ES-I3 (cell line): ENCODE results near the gene ZMPSTE24.
A peak's percentile ranks its signal among the peaks of the same experiment; 100 is the strongest.
"Not testable (repeated sequence)": the region's sequence is repeated elsewhere in the genome, so short reads cannot be mapped to it uniquely, and the experiment has no call there.

Experiments used
- H3K36me3 ChIP-seq: 2 replicates; pipeline ENCODE4 v1.6.1; 2013; ENCODE audit warnings: mild to moderate bottlenecking, low read length, control low read depth, moderate library complexity; ENCODE audit not compliant: insufficient read depth
- H3K4me1 ChIP-seq: 2 replicates; pipeline ENCODE4 v1.6.1; 2013; ENCODE audit warnings: mild to moderate bottlenecking, control low read depth, low read length; ENCODE audit not compliant: insufficient read depth
- H3K9ac ChIP-seq: 2 replicates; pipeline ENCODE4 v1.6.1; 2013; ENCODE audit warnings: low read depth, mild to moderate bottlenecking, low read length, moderate library complexity
- H3K9me3 ChIP-seq: 2 replicates; pipeline ENCODE4 v1.6.1; 2013; ENCODE audit warnings: mild to moderate bottlenecking, low read length, moderate library complexity; ENCODE audit not compliant: control insufficient read depth, insufficient read depth

Gene ZMPSTE24

DNA sequence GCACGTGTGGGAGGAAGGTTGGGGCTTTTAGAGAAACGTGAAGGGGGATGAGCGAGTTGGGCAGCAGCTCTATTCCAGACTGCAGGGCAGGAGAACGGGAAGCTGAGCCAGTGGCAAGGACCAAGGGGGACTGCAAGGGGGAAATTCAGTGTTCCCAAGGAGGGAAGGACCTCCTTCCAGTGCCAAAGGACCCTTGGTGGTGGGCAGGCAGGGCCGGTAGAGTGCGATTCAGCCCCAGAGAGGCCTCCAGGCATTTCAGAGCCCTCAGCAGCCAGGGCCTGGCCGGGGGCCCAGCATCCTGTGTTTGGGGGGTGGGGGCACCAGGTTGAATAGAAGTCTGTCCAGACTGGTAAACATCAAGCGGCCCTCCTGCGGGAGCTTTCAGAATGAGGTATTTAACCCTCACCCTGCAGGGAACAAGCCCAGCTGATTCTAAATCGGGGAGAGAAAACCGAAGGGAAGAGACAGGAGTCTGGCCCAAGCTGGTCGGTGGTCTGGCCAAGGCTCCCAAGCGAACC, 56.7 kb downstream of the ZMPSTE24 start:
- H3K9me3 ChIP-seq = no peaks in the 10 kb centered on the region
- H3K9ac ChIP-seq = peak overlapping the region; percentile 46; the same call in 1 of the 2 replicates
- H3K4me1 ChIP-seq = peaks cover 10% of the 10 kb centered on the region
- no peaks in the 10 kb centered on the region for H3K36me3 ChIP-seq

DNA sequence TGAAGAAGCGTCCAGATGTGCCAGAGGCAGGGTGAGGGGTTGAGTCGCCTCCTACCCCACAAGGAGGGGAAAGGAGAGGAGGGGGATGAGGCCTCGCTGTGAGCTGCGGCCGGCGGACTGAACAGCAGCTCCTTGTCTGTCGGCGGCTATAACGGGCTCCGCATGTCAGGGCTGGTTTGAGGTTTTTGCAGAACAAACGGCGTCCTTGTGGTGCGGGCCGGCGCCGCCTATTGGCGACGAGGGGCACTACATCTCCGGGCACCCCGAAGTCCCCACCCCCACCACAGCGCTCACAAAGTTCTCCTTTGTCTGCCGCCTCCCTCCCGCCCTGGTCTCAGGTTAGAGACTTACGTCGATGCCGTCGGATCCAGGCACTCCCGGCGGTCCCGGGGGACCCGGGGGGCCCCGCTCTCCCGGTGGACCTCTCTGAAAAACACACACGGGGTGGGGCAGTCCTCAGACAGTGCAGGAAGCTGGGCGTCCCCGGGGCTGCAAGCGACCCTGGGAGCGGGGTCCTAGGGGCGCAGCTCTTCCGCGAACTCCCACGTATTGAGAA, 57.3 kb downstream of the ZMPSTE24 start:
- Histone ChIP-seq H3K9me3 (no peaks in the 10 kb centered on the region), H3K36me3 (no peaks in the 10 kb centered on the region), H3K9ac (peak overlapping the region; percentile 62; the same call in 1 of the 2 replicates), H3K4me1 (peaks cover 10% of the 10 kb centered on the region)

DNA sequence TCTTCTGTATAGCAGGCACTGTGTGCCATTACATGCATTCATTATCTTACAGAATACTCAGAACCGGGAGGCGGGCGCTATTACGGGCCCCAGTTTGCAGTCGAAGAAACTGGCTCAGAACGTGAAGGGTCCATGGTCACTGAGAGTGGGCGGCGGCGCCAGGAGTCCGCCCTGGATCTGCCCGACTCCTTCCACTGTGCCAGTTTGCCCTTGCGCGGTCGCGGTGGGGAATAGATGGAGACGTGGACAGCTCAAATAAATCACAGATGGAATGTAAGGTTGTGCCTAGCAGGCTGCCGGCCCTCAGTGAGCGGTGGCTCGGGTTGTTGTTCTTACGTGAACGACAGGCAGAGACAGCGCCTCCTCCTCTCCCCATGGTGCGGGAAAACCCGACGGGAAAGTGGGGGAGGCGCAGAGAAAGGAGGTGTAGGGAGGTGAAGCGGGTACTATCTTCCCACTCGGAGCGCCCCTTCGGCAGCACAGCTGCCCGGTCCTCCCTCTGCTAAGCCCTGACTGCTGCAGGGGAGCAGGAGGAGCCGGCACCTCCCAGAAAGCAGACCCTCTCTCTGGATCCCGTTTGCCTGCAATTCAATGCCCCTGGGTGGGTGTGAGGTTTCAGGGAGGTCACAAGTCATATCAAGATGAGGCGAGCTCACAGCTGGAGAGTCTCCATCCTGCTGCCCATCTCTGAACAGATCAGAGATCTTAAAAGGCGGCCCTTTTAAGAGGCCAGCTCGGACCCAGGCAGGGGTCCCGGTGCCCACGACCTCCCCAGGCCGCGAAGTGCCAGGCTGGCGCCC, 58.0 kb downstream of the ZMPSTE24 start:
- Histone ChIP-seq H3K9ac (peak overlapping the region; percentile 62; the same call in 1 of the 2 replicates), H3K4me1 (peaks cover 10% of the 10 kb centered on the region), H3K9me3 (no peaks in the 10 kb centered on the region), H3K36me3 (no peaks in the 10 kb centered on the region)

DNA sequence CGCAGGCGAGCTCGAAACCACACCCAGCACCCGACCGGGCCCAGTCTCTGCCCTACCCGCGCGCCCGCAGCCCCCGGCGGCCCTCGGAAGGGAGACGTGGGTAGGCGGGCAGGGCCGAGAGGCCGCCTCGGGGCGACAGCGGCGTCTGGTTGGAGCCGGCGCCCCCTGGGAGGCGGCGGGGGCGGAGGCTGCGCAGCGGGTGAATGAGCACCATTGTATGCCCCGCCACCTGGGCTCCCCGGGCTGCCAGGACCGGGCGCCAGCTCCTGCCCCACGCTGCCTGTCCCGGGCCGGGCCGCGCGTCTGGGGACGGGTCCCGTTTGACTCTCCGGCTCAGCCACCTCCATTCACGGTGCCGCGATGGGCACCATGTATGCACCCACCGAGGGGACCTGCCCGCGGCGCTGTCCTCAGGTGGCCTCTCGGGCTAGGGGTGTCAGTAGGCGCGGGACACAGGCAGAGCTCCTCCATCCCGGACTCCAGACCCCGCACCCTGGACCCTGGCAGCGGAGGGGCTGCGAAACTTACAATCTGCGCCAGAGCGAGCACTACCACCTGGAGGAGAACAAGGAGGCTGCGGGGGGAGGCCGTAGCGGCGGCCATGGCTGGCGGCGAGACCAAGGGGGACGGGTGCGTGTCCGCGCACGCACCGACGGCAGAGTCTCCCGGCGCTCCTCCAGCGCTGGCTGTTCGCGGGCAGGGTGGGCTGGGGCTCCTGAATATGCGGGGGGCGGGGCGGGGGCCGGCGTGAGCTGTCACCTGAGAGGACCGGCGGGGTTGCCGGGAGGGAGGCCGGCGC, 58.8 kb downstream of the ZMPSTE24 start, which contains the start of gene COL9A2:
COL9A2 (minus strand) TSS at position 692 of the 799 bp plus-strand sequence; CDS start at position 603, 89 bp downstream.
- Histone ChIP-seq H3K9ac (peak within 1 kb of the TSS; percentile 62; the same call in 1 of the 2 replicates), H3K36me3 (no peaks in the 10 kb centered on the region), H3K9me3 (no peaks in the 10 kb centered on the region), H3K4me1 (peaks cover 10% of the 10 kb centered on the region)

DNA sequence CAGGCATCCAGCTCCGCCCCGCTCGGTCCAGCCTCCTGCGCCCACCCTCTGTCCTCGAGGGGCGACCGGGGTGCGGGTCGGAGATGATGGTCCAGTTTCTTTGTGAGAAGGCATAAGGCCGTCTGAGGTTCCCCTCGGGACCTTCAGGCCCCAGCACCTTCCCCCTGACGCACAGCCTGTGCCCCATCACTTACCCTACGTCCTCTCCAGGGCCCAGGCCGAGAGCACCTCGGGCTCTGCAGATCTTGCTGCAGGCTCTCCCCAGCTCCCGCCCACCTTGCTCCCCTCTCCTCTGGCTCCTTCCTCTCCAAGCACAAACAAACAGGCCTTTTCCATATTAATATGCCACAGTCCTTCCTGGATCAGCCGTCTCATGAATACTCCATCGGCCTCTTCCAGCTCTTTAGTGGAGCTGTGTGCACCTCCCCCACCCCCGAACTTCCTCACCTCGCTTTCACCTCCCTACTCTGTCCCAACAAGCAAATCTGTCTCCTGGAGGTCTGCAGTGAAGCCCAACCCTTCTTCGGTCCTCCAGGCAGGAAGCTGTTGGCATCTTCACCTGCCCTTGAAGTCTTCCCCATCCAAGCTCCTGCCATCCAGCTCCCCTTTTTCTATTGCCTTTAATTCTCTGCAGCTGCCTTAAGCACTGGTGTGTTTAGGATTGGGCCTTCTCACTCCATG, 59.5 kb downstream of the ZMPSTE24 start:
- H3K9me3 ChIP-seq = no peaks in the 10 kb centered on the region
- no peaks in the 10 kb centered on the region for H3K36me3 ChIP-seq
- H3K9ac ChIP-seq = peak overlapping the region; percentile 62; the same call in 1 of the 2 replicates
- H3K4me1 ChIP-seq = peaks cover 10% of the 10 kb centered on the region

DNA sequence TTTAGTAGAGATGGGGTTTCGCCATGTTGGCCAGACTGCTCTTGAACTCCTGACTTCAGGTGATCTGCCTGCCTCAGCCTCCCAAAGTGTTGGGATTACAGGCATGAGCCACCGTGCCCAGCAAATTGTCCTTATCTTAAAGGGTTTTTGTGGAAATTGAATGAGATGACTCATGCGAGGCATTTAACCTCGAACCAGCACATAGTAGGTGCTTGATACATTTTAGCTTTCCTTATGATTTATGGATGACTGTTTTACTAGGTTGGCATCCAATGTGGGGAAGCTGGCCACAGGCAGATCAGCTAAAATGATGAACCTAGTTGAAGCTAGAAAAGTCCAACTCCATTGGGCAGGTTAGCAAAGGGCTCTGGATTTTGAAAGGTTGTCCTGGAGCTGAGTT, 60.4 kb downstream of the ZMPSTE24 start:
- Histone ChIP-seq H3K36me3 (no peaks in the 10 kb centered on the region), H3K4me1 (peaks cover 10% of the 10 kb centered on the region), H3K9me3 (no peaks in the 10 kb centered on the region), H3K9ac (no peak overlapping the region)

DNA sequence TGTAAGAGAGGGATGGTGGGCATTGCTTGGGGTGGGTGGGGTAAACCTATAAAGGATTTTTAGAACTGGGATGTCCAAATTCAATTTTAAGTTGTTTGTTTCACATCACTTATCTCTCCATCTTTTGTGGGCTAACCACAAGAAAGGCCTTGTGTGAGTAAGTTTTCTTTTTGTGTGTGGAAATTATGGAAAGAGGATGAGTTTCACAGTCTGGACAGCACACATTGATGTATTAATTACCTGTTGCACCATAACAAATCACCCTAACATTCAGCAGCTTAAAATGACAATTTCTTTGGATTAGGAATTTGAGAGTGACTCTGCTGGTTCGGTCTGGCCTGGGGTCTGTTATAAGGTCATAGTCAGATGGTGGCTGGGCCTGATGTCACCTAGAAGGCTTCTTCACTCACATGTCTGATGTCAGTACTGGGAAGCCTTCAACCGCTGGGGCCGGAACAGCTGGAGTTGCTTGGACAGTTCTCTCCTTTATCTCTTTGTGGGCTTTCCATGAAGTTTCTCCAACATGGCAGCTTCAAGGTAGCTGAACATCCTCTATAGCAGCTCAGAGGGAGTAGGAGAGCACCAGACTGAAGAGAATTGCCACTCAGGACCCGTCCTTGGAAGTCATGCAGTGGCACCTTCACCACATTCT, 61.1 kb downstream of the ZMPSTE24 start:
- Histone ChIP-seq H3K9ac (no peak overlapping the region), H3K9me3 (no peaks in the 10 kb centered on the region), H3K36me3 (no peaks in the 10 kb centered on the region), H3K4me1 (peaks cover 8% of the 10 kb centered on the region)

DNA sequence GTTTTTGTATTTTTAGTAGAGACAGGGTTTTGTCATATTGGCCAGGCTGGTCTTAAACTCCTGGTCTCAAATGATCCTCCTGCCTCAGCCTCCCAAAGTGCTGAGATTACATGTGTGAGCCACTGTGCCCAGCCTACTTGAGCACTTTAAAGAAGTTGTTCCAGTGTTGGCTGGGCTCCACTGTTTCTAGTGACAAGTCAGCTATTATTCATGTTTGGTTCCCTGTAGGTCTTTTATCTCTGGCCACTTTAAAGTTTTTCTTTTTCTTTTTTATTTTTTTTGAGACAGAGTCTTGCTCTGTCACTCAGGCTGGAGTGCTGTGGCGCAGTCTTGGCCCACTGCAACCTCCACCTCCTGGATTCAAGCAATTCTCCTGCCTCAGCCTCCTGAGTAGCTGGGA, 73.4 kb downstream of the ZMPSTE24 start:
- H3K9ac ChIP-seq, H3K4me1 ChIP-seq, H3K9me3 ChIP-seq, H3K36me3 ChIP-seq: not testable (repeated sequence)

DNA sequence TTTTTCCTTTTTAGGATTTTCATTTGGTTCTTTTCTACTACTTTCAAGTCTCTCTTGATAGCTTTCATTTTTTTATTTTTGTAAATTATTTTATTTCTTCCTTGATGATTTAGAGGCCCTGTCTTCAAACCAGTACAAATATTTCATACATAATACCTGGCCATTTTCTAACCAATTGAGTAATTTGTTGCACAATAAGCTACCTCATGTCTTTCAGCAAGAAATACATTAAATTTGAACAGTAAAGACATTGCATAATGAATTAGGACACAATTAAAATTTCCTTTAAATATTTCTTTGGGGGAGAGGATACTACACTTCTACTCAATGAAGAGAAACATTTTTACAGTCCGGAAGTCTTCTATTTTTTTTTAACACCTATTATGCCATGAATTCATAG, 74.7 kb downstream of the ZMPSTE24 start:
- no peak overlapping the region for H3K9ac ChIP-seq
- H3K9me3 ChIP-seq = no peaks in the 10 kb centered on the region
- no peaks in the 10 kb centered on the region for H3K4me1 ChIP-seq
- H3K36me3 ChIP-seq = no peaks in the 10 kb centered on the region

DNA sequence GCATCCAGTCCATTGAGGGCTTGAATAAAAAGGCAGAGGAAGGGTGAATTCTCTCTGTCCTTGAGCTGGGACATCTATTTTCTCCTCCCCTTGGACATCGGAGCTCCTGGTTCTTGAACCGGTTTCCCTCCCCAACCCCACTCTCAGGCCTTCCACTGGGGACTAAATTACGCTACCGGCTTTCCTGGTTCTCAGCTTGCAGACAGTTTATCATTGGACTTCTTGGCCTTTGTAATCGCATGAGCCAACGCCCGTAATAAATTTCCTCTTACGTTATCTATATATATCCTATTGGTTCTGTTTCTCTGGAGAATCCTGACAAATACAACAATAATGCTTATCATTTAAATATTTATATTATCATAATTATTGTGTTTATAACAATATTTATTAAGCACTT, 79.4 kb downstream of the ZMPSTE24 start:
- Histone ChIP-seq H3K4me1 (no peaks in the 10 kb centered on the region), H3K36me3 (no peaks in the 10 kb centered on the region), H3K9me3 (0 out of 2 replicates have a peak, but pooled peaks cover 2% of the 10 kb centered on the region), H3K9ac (no peak overlapping the region)

DNA sequence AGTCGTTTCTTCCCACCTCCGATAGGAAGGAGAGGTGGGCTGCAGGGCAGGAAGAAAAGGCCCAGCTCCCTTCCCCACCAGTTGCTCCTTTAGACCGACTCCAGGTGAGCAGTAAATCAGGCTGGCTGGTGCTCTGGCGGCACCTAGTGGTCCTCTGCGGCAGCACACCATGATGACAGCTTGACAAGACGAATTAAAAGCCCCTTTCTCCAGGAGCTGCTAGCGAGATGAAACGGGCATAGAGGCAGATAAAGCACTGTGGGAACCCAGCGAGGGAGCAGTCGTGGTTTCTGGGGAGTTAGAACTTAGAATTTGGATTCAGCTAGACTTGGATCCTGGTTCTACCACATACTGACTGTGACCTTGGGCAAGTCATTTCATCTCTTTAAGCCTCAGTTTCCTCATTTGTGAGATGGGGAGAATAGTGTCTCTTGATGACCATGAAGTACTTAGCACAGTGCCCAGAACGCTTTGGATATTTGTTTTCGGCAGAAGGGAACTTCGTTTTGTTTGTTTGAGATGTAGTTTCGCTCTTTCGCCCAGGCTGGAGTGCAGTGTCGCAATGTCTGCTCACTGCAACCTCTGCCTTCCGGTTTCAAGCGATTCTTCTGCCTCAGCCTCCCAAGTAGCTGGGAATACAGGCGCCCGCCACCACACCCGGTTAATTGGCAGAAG, 80.8 kb downstream of the ZMPSTE24 start:
- Histone ChIP-seq H3K36me3 (no peaks in the 10 kb centered on the region), H3K4me1 (no peaks in the 10 kb centered on the region), H3K9ac (no peak overlapping the region), H3K9me3 (0 out of 2 replicates have a peak, but pooled peaks cover 2% of the 10 kb centered on the region)

DNA sequence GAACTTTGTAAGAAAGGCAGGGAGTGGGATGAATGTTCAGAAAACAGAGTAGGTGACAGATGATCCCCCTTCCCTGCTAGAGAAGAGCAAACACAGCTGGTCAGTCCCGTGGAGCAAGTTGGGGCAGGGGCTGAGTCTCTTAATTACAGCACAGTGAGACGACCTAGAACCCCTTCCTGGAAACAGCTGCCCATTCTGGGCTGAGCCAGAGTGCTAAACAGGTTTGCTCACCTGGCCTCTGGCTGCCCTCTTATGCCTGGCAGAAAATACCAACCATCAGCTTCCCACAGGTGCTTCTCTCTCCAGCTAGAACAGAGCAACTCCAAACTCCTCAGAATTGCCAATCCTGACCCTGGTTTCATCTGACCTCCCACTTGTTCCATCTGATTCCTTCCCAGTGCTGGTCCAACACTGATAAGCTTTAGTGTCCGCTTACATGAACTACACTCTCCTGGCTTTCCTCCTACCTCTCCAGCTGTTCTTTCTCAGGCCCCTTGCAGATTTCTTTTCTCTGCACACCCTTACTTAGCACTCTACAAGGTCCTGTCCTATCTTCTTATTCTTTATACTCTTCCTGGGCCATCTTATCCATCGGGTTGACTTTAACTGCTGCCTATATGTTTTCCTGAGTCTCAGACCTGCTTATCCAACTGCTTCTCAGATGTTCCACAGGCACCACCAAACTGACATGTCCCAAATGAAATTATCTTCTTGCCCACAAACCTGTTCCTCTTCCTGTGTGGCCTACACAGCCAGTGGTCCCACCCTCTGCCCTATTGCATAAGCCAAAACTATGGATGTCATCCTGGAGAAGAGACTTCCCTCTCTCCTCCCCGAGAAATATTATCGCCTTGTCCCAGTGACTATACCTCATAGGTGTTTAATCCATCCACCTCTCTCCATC, 81.6 kb downstream of the ZMPSTE24 start:
- no peaks in the 10 kb centered on the region for H3K4me1 ChIP-seq
- H3K36me3 ChIP-seq = no peaks in the 10 kb centered on the region
- 0 out of 2 replicates have a peak, but pooled peaks cover 2% of the 10 kb centered on the region for H3K9me3 ChIP-seq
- H3K9ac ChIP-seq = no peak overlapping the region
